Measurements from ENCODE around the gene LDB1. TPM values are rescaled to one million over a fixed set of nuclear protein-coding genes. Genes with fewer than 3 reads are reported as not detected.

The LDB1 gene
- total and polyA plus RNA-seq, 10 of the 15 experiments (the other 5 are each of a cell fraction or from before 2014, with no cell fraction given): 1.7 to 71.5 (median 36.9) TPM

DNA sequence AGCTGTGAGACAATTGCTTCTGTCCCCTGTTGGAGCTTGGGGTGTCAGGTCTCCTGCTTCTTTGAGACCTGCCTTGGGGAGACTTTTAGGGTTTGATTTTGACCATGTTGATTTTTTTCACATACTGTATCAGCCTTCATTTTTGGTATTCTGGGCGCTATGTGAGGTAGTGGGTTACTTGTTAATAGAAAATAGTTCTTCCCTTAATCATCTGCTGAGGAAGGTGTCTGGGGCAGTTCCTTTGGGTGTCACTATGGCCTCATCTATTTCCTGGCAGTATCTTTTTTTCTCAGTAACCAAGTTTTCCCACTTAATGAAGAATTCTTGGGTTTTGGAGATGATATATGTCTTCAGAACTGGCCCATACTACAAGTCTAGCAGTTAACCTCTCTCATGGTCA, 27.4 kb upstream of the LDB1 start:
- no peak overlapping the region for H3K9ac ChIP-seq (ENCODE audit: control insufficient read depth, insufficient read depth, low read length)
- CTCF ChIA-PET: no interaction called here
- BruUV-seq (replicated peaks): no TSS peak
- in situ Hi-C loops (cut with MboI) (no loop called here), intact Hi-C loops (cut with micrococcal nuclease; ENCODE audit: unreplicated experiment) (no loop called here)
- peaks cover 35 to 36% of the 10 kb centered on the region in 2 experiments for H3K36me3 ChIP-seq (ENCODE audit: control insufficient read depth in 2 of 2, insufficient read depth in 2 of 2, low read length in 1 of 2)
- DNase-seq (ENCODE audit: low read depth, low spot score) (no peak), FAIRE-seq (no peak), ATAC-seq (no peak)
- no peaks in the 10 kb centered on the region for H3K9me3 ChIP-seq (replicated peaks; ENCODE audit: control insufficient read depth, insufficient read depth, low read length)
- TF ChIP-seq SMC3 (IDR thresholded peaks at IDR 0.05; ENCODE audit: borderline replicate concordance, low read length) (no peak), KAT2A (conservative IDR thresholded peaks at IDR 0.05; ENCODE audit: control insufficient read depth, low read depth, low read length) (no peak), SMAD5 (IDR thresholded peaks at IDR 0.05; ENCODE audit: low read depth) (no peak), IKZF2 (IDR thresholded peaks at IDR 0.05) (no peak), TARDBP (IDR thresholded peaks at IDR 0.05; ENCODE audit: borderline replicate concordance) (no peak)
- TF ChIP-seq, protein P1, sequence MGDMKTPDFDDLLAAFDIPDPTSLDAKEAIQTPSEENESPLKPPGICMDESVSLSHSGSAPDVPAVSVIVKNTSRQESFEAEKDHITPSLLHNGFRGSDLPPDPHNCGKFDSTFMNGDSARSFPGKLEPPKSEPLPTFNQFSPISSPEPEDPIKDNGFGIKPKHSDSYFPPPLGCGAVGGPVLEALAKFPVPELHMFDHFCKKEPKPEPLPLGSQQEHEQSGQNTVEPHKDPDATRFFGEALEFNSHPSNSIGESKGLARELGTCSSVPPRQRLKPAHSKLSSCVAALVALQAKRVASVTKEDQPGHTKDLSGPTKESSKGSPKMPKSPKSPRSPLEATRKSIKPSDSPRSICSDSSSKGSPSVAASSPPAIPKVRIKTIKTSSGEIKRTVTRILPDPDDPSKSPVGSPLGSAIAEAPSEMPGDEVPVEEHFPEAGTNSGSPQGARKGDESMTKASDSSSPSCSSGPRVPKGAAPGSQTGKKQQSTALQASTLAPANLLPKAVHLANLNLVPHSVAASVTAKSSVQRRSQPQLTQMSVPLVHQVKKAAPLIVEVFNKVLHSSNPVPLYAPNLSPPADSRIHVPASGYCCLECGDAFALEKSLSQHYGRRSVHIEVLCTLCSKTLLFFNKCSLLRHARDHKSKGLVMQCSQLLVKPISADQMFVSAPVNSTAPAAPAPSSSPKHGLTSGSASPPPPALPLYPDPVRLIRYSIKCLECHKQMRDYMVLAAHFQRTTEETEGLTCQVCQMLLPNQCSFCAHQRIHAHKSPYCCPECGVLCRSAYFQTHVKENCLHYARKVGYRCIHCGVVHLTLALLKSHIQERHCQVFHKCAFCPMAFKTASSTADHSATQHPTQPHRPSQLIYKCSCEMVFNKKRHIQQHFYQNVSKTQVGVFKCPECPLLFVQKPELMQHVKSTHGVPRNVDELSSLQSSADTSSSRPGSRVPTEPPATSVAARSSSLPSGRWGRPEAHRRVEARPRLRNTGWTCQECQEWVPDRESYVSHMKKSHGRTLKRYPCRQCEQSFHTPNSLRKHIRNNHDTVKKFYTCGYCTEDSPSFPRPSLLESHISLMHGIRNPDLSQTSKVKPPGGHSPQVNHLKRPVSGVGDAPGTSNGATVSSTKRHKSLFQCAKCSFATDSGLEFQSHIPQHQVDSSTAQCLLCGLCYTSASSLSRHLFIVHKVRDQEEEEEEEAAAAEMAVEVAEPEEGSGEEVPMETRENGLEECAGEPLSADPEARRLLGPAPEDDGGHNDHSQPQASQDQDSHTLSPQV (IDR thresholded peaks at IDR 0.05): no peak
- peaks cover 6% of the 10 kb centered on the region for H3K79me2 ChIP-seq (ENCODE audit: control insufficient read depth, insufficient read depth, low read length)
- 95% methylated on average over 1 of the region's 1 CpG for WGBS (ENCODE audit: insufficient coverage, insufficient replicate concordance, low lambda C conversion rate, missing lambda C conversion rate)
- POLR2A ChIA-PET: interaction anchor here (1.5 kb wide), 1 partner anchor 9 kb away, joined by 5 read pairs; no protein-coding TSS in a partner anchor
- no peaks in the 10 kb centered on the region for H3K27me3 ChIP-seq (replicated peaks in 1 of 2; ENCODE audit: control insufficient read depth in 2 of 2, insufficient read depth in 2 of 2, low read length in 1 of 2)
- RAD21 ChIA-PET (ENCODE audit: unreplicated experiment): no interaction called here
- H3K4me3 ChIP-seq: no peak overlapping the region
- SMC1A ChIA-PET (ENCODE audit: uncharacterized antibody, unreplicated experiment): interaction anchor here (1.6 to 2.0 kb wide), 2 partner anchors 13 to 84 kb away, joined by 3 to 11 read pairs; no protein-coding TSS in a partner anchor
- no peak overlapping the region for H3K4me2 ChIP-seq (ENCODE audit: control insufficient read depth, insufficient read depth)
- H3K4me1 ChIP-seq (ENCODE audit: control insufficient read depth, insufficient read depth, low read length): peaks cover 9% of the 10 kb centered on the region
- H4K20me1 ChIP-seq (ENCODE audit: control insufficient read depth, insufficient read depth): no peaks in the 10 kb centered on the region
- H3K27ac ChIP-seq (ENCODE audit: control insufficient read depth, insufficient read depth): no peak overlapping the region
- H2AFZ ChIP-seq (ENCODE audit: control insufficient read depth, low read depth, low read length): no peak overlapping the region

Data from GM12878 (cell line).